ENCODE measurements around the gene THADA.
"Not testable (repeated sequence)": the region's sequence is repeated elsewhere in the genome, so short reads cannot be mapped to it uniquely, and the experiment has no call there.

Gene THADA

DNA sequence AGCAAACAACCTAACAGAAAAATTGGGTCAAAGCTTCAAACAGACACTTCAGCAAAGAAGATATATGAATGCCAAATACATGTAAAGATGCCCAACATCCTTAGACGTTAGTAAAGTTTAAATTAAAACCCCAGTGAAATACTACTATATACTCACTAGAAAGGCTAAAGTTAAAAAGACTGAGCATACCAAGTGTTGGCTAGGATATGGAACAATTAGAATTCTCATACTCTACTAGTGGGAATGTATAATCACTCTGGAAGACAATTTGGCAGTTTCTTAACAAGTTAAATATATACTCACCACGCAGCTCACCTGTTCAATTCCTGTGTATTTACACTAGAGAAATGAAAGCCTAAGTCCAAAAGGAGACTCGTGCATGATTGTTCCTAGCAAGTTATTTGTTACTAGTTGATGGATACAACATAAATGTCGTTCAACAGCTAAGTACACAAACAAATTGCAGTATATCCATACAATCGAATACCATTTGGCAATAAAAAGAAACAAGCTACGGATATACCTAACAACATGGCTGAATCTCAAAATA lies 185.7 kb downstream of the THADA start:
- no peak for DNase-seq

- no peak for DNase-seq
These were observed 187.3 kb downstream of the THADA start for GRCh38 chr2:43408407-43409160.

GRCh38 chr2:43407935-43408334 lies 187.9 kb downstream of the THADA start:
- DNase-seq = no peak

GRCh38 chr2:43406651-43407279 lies 189.1 kb downstream of the THADA start:
- DNase-seq = no peak

DNA sequence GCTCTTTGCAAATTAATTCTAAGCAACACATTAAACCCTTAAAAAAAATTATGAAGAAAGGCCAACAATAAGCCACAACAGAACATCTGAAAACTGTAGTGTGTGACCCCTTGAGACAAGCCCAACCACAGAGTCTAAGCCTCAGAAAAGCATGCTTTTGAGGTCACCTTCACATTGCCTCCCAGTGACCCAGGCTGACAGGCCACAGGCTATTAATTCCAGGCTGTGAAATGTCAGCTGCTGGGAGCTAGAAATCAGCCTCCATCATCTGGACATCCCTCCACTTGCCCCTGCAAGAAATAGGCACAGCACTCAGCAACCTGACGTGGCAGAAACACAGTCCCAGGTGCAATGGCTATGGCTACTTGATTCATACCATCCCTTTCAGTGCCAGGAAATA lies 190.0 kb downstream of the THADA start:
- no peak for DNase-seq

- no peak for DNase-seq
These were observed 193.3 kb downstream of the THADA start for GRCh38 chr2:43402452-43402937.

GRCh38 chr2:43402002-43402401 lies 193.8 kb downstream of the THADA start:
- no peak for DNase-seq

DNA sequence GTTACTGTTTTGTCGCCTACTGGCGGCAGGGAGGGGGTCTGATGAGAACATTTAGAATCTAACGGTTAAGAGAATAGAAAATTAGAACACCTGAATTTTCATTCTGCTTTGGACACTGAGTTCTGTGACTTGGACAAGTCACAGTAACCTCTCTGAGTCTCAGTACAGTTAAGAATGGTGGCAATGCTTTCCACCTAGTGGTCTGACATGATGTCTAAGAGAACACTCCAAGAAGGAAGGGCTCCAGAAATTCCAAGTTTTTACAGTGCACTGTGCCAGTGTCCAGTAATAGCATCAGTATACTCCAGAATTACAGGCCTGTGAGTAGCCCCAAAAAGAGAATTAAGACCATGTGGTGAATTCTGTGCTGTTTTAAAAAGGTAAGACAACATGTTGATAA lies 195.3 kb downstream of the THADA start:
- no peak for DNase-seq

GRCh38 chr2:43399515-43400264 lies 196.1 kb downstream of the THADA start:
- DNase-seq = no peak

DNA sequence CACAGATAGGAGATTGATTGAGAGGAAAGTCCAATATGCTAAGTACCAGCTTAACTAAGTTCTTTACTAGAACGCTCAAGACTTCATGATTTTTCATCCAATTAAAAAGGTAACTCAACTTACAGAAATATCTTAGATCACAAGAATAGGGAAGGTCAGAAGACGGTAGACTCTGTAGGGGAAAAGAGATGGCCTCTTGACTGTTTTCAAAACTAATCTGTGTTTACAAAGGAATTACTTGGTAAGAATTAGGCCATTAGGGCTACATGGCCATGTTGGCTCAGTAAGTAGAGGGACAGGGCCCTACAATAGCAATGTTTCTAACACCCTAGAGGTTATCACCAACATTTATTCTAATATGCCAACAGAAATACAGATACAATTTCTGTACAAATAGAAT lies 196.7 kb downstream of the THADA start:
- no peak for DNase-seq

DNA sequence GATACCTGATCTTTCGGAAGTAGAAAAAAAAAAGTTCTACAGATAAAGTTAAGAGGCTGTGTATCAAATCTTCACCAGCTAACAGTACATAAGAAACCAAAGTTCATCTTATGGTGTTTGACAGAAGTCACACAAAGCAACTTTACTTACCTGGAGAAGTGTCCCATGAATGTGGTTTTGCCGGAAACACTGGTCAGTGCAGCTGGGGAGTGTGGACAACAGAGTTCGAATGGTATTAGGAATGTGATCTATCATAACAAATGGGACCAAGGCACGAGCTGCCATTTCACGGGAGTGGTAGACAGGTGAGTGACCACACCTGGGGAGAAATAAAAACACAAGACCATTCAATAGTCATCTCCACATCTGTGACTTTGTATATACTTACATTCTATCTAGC lies 198.0 kb downstream of the THADA start:
- no peak for DNase-seq

GRCh38 chr2:43397411-43397810 lies 198.4 kb downstream of the THADA start:
- no peak for DNase-seq

DNA sequence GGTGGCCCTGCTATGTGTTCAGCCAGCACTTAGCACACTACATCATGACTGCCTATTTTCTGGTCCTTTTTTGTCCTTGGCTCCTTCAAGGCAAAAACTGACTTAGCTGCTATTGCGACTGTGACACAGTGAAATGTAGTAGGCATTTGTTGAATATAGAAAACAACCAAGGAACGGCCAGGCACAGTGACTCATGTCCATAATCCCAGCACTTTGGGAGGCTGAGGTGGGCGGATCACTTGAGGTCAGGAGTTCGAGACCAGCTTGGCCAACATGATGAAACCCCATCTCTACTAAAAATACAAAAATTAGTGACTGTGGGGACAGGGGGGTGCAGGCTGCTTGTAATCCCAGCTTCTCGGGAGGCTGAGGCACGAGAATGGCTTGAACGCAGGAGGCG lies 199.5 kb downstream of the THADA start:
- DNase-seq = not testable (repeated sequence)

- DNase-seq = no peak
These were observed 201.9 kb downstream of the THADA start for GRCh38 chr2:43393918-43394317.

- DNase-seq = no peak
These were observed 204.0 kb downstream of the THADA start for GRCh38 chr2:43391878-43392215.

DNA sequence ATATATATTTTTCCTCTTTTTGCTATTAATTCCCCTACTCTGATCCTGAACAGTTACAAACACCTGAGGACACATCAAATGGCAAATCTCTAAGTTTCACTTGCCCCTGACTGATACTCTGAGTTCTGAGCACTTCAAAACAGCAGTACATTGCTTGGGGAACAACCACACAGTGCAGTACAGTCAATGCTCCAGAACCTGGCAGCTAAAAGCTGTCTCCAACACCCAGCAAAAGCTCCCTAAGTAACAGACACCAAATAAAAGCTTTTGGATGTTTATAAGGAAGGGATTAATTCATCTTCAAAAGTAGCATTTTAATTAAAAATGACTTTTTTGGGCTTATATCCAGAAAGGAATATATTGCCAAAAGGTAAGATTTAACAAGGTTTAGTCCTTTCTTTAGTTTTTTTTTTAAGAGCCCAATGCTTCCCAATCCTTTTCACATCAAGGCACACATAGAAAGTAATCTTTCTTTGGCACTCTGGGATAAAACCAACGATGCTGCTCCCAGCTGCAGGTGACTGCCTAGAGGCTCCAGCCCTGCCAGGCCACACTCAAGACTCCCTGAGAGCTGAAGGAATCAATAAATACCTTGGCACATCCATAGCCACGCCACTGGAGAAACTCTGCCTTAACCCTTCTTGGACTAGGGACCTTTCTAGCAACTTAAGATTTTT lies 204.5 kb downstream of the THADA start:
- no peak for DNase-seq

GRCh38 chr2:43389581-43390466 lies 206.0 kb downstream of the THADA start:
- no peak for DNase-seq

GRCh38 chr2:43388371-43388770 lies 207.5 kb downstream of the THADA start:
- no peak for DNase-seq

DNA sequence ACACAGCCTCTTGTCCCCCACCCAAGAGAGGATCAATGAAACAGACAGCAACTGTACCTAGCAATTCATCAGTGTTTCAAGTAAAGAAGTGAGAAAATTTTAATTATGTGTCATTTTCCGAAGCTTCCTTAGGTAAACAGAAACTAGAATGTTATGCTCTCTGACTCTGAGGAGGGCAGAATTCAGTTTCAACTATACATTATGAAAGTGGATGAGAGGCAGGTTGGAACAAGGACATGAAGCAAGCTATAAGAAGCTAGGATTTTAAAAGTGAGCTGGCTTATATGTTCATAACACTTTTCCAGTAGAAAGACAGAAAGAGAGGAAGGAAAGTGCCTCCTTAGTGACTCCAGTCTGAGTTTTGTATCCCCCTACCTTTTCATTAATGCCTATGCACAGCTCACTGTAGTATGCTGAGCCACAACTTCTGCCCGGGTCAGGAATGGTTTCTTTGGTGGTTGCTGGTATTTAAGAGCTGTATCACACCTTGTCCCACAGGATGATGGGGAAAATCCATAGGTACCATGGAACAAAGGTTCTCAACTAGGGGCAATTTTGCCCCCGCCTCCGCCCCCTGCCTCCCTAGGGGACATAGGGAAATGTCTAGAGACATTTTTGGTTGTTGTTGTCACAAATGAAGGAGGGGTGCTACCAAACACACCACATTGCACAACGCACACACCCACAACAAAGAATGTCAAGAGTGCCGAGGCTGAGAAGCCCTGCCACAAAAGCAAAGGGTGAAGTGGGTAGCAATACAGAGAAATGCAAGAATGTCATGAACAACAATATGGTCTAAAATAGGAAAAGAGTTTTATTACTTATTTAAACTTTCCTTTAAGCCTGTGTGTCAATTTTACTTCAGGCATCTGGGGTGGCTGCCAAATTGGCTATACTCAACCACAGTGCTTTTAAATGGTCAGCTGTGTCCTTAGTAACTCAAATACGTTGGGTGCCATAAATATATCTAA lies 208.5 kb downstream of the THADA start:
- no peak for DNase-seq

DNA sequence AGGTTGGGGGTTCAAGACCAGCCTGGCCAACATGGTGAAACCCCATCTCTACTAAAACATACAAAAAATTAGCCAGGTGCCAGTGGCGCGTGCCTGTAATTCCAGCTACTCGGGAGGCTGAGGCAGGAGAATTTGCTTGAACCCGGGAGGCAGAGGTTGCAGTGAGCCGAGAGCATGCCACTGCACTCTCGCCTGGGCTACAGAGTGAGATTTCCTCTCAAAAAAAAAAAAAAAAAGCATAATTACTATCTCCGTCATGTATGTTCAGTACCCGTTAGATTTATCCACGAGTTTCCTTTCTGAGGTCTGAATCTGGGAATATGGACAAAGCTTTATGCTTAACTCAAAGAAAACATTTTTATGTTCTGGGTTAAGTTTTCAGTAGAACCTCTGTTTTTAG lies 209.2 kb downstream of the THADA start:
- not testable (repeated sequence) for DNase-seq

GRCh38 chr2:43384143-43384542 lies 211.7 kb downstream of the THADA start:
- DNase-seq = no peak

Data from 8988T (cell line).